ENCODE data around the gene FCRLB.

- no peak for TF ChIP-seq PKNOX1 (IDR thresholded peaks at IDR 0.05)
- no peak for TF ChIP-seq ARNT (IDR thresholded peaks at IDR 0.05)
- TF ChIP-seq ZNF384 (IDR thresholded peaks at IDR 0.05) = no peak
- no peak for TF ChIP-seq L3MBTL2 (conservative IDR thresholded peaks at IDR 0.05)
- TF ChIP-seq BHLHE40 (IDR thresholded peaks at IDR 0.05; ENCODE audit: borderline replicate concordance) = no peak
- TF ChIP-seq HDGF (IDR thresholded peaks at IDR 0.05; ENCODE audit: borderline replicate concordance) = no peak
- no peak for TF ChIP-seq FOXA1 (IDR thresholded peaks at IDR 0.05)
These were observed 21.9 kb downstream of the FCRLB start for GRCh38 chr1:161743231-161743630.
